SKM-1 treated with dmso at 0.1 percent for 144 hours (cell line): ENCODE data around the gene FBN2.

Source experiments
- DNase-seq: peaks from one replicate; lab custom pipeline; 2025; ENCODE audit not compliant: unreplicated experiment; lab: John Stamatoyannopoulos, UW

The FBN2 gene

DNA sequence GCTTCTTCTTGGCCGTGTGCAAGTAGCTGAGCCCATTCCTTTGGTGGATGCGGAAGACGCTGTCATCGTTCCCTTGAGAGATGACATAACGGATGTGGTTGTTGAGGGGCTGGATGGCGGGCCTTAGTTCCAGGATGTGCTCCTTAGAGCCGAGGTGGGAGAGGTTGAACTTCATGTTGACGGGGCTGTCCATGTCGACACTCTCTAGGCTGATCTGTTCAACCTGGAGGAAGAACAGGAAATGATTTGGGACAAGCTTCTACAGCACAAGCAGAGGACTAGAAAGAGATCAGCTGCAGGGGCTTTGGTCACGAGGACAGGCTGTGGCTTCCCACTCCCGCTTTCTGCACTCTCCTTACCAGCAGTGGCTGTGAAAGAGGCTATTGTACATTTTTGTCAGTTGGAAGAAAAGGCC is 278.4 kb downstream of the FBN2 start:
- DNase-seq: no peak

DNA sequence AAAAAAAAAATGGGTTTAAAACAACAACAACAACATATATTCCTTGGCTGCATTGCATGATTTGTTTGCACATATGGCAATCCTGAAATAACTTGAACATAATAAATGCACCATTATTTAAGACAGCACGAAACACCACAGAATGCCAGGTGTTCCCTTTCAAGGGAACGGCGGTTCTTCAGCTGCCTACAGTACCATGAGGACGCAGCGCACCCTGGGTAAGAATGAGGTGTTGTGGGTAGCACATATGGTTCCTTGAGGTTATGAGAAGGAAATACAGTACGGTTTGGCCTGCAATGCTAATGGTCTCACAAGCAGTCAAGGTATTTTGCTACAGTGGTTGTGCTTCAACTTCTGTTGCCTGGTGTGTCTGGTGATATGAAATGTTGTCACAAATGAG is 279.7 kb downstream of the FBN2 start:
- DNase-seq: no peak

DNA sequence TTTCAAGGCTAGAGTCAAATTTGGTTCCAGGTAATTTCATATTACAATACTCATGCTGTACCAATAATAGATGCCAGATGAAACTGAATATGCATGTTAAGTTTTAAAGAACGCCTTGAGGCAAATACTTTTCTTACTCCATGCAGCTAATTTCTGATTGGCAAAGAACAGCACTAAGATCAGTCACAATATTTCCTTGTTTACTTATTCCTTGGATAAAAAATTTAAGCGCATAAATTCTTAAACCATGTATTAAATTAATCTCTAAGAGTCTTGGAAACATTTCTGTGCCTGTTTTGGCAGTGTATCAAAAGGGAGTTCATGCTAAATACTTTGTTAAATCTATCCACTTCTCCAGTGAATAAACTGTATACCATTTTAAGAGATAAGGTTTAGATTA is 281.0 kb downstream of the FBN2 start:
- no peak for DNase-seq

DNA sequence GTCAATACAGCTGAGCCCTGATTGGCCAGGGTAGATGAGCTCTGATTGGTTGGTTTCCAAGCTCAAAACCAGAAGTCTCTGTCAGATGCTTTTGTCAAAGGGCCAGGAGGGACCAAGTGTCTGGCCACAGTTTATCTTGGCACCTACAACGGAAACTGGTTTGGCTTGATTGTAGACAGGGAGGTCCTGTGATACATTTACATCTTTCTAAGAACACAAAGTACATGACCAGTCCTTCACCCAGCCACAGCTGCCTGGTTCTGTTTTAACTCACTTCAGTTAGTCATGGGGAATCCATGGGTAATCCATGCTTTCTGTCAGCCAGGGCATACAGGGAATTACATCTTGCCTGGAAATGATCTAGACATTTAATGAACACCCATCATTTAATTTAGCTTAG is 283.3 kb downstream of the FBN2 start:
- no peak for DNase-seq

DNA sequence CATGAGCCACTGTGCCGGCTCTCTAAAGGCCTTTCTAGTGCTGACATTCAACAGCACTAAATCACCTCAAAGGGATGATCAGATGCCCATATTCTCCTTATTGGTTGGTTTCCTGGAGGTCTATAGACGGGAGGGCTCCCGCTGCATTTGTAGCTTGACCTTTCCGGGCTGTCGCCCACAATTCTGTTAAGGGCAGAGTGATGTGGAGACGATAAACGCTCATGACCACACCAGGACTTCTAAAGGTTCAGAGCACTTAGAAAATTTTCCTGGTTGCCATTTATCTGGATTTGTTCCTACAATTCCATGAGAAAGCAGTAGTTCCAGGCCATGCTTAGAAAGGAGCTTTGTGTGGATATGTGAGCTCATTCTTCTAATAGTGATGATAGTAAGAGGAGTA is 284.2 kb downstream of the FBN2 start:
- DNase-seq: no peak

DNA sequence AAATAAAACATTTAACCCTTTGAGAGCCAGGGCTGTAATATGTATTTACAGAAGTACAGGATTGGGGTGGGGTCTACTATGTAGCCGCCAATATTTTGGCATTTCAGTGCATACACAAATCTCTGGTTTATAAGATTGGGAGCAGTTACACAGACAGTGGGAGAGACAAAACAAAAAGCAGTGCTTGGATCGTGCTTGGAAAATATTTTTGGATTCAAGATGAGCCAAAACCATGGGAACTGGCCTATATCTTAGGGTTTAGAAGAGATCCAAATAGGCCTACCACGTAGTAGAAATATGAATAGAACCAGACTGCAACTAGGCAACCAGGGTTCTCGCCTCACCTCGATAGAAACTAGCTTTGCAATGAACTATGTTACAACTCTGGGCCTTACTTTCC is 284.9 kb downstream of the FBN2 start:
- DNase-seq: no peak

DNA sequence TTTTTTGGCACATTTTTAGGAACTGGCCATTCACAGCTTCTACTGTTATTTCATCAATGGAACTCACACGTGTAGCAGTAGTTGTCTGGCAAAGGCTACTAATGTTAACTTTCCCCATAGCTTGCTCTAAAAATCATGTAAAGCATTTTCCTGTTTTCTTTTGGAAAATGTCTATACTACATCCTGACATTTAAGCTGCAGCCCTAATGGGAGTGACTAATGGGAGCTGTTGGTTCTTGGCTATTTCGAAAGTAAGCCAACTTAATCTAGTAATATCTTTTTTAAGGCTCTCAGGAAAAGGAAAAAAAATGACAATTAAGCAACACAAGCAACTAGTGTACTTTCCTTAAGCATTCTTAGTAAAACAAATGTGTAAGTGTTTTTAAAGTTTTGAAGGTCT is 285.3 kb downstream of the FBN2 start:
- no peak for DNase-seq

DNA sequence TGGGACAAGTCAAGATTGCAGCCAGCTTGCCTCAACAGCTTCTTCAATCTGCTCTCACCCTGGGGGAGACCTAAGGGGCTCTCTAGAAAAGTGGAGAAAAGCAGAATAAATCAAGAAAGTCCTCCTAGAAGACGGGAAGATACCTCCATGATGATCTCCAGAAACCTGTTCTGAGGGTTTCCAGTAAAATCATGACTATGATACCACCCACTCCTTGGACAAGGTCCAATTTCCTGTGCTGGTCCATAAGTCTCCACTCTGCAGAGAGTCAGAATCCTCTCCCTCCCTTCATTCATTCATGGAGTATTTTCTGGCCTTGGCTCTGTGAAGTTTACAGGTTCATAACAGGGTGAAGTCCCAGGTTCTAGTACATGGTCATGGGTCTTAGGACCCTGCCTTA is 285.8 kb downstream of the FBN2 start:
- no peak for DNase-seq

DNA sequence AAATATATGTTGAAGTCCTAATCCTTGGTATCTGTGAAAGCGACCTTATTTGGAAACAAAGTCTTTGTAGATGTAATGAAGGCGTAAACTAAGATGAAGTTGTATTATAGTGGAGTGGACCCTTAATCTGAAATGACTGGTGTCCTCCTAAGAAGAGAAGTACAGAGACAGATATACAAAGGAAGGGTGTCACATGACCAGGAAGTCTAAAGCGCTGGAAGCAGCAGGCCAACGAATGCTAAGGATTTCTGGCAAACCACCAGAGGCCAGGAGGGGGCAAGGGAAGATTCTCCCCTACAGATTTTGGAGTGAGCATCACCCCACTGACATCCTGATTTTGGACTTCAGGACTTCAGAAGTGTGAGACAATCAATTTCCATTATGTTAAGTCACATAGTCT is 292.1 kb downstream of the FBN2 start:
- no peak for DNase-seq

DNA sequence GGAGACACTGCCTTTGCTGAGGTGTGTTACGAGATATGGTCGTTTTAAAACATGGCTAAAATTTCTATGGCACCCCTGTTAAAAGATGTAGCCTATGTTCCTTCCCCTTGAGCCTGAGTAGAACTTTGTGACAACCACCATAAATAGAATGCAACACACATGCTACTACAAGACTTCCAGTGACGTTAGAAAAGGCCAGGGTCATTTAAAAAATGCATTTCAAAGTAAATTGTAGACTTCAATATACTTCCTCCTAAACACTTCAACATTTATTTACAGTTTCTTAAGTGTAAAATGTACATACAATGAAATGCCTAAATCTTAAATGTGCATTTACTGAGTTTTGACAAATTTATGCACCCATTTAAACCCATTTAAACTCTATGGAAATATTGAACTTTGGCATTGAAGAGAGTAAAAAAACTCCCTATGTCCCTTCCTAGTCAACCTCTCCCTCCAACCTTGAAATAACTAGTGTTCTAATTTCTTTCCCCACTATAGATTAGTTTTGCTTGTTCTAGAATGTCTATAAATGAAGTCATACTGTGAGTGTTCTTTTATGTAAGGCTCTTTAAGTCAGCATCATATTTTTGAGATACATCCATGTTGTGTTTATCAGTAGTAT is 294.0 kb downstream of the FBN2 start:
- DNase-seq: no peak

DNA sequence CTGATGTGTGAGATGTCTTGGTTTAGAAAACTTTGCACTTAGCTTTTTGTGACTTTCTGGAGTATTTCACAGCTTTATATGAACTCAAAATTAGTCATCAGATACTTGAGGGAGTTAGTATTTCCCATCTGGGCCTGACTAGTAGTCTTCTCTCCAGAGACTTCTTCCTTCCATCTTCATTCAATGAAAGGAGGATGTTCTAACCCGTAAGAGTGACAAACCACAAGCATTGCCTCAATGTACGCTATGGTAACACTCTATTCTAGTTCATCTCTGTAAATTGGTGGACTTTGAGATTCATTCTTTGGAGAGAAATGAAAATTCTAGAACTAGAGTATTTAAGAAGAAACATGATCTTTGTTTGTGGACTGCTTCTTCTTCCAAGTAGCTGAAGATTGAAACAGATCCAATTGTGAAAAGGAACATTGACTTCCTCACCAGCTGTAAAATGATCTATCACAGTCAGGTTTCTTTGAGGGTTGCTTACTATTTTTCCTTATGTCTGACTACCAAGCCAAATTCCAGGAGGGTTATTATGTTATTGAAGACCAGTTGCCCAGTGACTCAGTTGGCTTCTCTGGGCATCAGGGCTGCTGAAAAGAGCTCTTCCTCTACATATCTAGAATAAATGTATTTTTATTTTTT is 296.9 kb downstream of the FBN2 start:
- DNase-seq: no peak

DNA sequence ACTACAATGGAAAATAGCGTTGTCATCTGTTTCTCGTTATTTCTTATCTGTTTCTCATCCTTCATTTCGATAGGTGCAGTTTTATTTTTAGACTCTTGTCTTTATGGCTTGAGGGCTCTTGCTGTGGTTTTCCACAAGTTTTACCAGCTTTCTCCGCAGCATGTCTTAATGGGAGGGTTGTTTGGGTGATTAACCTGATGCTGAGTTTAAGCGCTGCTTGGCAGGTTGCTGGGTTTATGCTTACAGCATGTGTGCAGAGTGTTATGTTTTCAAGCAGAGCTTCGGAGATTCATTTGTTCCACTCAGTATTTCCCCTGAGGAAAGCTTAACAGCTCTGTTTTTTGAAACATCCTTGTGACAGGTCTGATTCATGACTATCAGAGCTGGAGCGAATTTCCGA is 300.5 kb downstream of the FBN2 start:
- no peak for DNase-seq

DNA sequence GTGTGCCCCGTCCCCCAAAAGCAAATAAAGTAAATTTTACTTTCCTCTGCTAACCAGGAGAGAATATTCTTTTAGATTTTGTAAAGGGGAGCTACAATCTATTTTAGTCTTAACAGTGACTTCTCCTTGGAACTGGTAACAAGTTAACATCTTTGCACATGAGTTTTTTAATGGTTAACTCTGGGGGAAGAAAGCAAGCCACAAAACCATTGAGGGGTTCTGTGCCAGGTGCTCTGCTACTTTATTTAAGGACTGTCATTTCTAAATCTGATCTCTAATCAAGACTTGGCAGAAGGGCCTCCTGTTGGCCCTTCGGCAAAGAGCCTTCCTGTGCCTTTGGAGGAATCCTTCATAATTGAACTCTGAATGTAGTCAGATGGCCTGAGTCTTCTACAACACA is 301.0 kb downstream of the FBN2 start:
- DNase-seq: no peak

DNA sequence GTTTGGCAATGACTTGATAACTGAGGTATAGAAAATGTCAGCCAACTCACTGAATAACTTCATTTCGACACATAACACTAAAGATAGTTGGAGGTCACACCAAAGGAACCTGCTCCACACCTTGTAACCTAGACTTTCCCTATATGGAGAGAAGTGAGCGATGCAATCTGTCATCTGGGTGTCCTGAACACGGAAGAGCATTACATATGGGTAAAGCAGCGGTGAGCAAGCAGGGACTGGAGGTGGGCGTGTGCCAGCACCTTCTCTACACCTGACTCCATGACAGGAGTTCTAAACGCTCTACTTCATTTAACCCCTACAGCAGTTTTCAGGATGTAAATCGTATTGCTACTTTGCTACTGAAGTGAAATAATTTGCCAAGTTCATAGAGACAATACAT is 301.7 kb downstream of the FBN2 start:
- no peak for DNase-seq

DNA sequence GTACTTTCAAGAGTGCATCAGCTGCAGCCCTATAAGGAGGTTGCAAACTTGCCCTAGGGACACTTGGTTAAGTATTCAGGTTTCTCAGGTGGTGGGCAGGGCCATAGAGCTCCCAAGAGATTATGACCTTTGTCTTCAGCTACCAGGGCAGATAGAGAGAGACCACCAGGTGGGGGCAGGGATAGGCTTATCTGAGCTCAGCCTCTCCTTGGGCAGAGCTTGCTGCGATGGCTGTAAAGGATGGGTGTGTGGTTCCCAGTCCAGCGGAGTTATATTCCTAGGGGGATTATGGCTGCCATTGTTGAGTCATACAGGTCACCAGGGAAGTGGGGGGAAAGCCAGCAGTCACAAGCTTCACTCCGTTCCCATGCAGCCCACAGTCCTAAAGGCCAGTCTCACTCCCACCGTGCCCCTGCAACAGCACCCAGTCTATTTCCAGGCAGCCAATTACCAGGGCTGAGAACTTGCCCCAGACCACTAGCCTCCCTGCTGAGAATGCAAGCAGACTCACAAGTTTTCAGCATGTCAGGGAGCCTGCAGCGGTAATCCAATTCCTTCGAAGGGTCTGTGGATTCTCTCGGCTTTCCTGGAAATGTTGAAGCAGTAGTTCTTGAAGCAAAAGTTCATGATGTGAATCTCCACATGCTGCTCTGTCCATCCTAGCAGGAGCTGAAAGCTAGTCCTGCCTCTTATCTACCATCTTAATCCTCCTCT is 303.0 kb downstream of the FBN2 start:
- no peak for DNase-seq

DNA sequence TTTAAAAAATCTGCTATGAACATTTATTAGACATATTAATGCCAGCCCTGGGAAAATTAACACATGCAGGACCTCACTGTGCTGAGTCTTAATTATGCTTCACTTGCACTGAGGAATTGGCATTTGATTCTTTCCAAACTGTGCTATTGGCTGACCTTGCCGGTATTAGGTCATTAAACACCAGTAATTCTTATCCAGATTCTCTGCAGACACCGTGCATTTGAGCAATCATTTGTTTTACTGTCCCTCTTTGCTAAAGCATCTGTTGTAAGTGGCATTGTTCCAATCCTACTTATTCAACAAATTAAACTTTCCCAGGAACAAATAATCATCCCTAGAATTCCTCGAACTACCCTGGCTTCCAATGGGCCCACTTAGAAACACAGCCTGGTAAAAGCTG is 309.5 kb downstream of the FBN2 start:
- DNase-seq: no peak

DNA sequence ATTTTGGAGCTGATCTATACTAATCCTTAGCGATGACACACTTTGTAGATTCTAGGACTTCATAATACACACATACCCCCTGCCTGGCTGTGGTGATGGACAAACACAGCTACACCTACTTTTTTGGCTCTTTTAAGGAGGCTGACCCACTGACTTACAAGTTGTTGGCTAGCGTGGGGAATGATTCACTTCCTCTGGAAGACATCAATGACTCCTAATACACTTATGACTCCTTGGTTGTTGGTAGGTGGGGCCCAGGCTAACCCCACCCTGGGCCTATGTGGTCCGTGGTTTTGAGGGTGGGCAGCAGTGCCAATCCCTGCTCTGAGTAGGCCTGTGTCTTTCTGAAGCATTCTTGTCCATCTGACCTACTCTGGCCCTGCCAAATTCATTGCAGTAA is 310.0 kb downstream of the FBN2 start:
- no peak for DNase-seq

DNA sequence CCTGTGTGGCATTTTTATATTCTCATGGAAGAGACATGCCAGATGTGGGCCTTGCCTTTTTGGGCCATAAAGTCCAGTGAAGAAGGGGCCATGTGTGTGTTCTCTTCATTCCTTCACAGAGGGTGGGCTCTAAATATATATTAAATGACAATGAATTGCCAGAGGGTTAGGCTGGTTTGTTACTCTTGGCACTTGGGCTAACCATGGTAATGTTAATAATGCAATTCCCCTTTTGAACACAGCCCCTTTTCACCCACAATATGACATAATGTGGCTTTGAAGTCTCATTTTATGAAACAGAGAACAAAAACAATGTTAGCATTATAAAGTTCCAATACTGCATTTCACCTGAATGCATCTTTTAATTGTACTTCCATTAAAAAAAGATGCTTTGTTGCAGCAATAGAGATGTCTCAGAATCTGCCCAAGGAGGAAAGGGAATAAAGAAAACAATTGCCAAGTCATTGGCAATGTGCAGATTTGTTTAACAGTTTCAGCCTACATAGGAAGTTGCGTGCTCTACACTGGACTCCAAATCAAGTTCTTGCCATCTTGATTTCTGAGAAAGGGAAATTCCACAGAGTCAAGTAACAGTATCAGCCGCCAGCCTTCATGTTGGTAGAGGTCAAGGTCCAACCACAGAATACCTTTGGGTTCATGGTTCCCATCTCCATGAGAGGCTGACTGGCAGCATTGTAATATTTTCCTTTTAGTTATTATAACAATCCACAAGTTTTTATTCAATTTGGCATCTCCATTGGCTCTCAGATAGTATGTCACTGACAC is 312.6 kb downstream of the FBN2 start:
- DNase-seq: no peak

DNA sequence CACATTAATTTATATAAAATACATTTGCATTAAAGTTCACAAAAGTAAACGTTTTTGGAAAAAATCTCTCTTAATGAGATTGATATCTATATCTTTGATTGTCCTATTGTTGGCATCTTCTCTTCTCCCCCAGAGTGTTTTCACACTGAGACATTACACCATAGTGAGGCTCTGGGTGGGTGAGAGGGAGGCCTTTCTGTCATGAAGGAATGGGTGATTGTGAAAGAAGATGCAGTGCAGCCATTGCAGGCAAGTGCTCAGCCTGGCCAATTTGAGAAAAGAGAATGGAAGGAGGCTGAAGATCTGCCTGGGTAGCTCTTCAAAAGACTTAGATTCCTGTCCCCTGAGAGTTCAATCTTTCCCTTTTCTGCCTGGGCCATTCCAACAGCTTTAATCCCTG is 313.7 kb downstream of the FBN2 start:
- DNase-seq: no peak

DNA sequence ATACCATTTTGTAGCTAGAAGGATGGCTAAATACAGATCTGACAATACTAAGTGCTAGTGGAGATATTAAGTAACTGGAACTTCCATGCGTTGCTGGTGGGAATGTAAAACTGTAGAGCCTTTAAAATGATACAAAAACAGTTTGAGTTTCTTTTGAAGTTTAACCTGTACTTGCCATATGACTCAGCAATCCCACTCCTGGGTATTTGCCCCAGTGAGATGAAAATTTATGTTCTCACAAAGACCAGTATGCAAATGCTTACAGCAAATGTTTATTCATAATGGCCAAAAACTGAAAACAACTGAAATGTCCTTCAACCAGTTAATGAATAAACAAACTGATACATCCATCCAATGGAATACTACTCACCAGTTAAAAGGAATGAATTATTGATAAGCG is 317.2 kb downstream of the FBN2 start:
- DNase-seq: no peak

DNA sequence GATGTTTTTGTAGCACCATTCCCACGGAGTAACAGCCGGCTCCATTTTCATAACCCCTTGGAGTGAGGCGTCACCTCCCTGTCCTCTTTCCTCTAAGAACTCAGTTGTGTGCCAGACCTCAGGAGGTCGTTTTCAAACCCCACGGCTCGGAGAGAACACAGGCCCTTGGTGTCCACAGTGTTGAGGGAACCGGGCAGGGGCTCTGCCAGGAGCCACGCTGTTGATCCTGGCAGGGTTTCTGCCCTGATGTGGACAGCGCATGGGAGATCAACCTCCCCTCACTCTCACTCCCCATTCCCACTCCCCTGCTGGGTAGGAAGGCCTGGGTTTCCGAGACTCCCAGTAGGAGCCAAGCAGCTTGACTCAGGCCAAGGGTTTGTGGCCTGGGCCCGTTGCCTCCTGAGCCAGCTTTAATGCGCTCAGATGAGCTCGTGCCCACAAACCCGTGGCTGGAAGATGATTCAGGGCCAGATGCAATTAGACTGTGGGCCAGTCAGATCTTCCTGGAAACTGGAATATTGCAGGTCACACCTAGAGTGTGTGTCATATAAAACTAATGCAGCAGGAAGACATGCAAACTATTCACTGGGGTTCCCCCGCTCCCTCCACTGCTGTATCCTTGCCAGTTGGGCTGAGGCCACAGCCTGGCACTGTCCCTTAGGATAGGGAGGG is 321.0 kb downstream of the FBN2 start:
- DNase-seq: no peak
